GM18873 (cell line): ENCODE measurements around the gene REXO5.

Experiments
- ATAC-seq: cut with Tn5 transposase; IDR thresholded peaks from one replicate; pipeline ENCODE4 v1.9.1; 2021; ENCODE audit warnings: mild to moderate bottlenecking, moderate library complexity, moderate number of reproducible peaks; ENCODE audit not compliant: unreplicated experiment, low FRiP score

REXO5 gene

GRCh38 chr16:20899071-20899470 is 92.7 kb downstream of the REXO5 start:
- no peak for ATAC-seq
